B cell (primary cell): ENCODE data around the gene DGKZ. TPM values are rescaled to one million over a fixed set of nuclear protein-coding genes. Genes with fewer than 3 reads are reported as not detected.
A peak's percentile ranks its signal among the peaks of the same experiment; 100 is the strongest.

Experiments
- ATAC-seq: fragments of 200-7000 bp; cut with Tn5 transposase; one replicate; pipeline ENCODE4 v1.10.0; 2021; ENCODE audit warnings: low read depth, mild to moderate bottlenecking, moderate number of reproducible peaks, moderate library complexity
- CTCF ChIA-PET: fragments of 350-600 bp; sonication (Branson Sonifier 250); formaldehyde crosslinking; loops from one replicate; lab custom pipeline; 2021; ENCODE audit warnings: antibody characterized with exemption, inconsistent platforms; lab: Charles Lee
- POLR2A ChIA-PET: fragments of 350-600 bp; sonication (Branson Sonifier 250); formaldehyde crosslinking; loops from one replicate; lab custom pipeline; 2021; ENCODE audit warnings: antibody characterized with exemption; lab: Charles Lee
- DNase-seq: peaks from one replicate; pipeline ENCODE4 v3.0.0; 2013
- H2AFZ ChIP-seq: 2 replicates; pipeline ENCODE4 v1.6.1; 2012; ENCODE audit warnings: mild to moderate bottlenecking, low read depth, low read length; ENCODE audit not compliant: insufficient read depth, poor library complexity, severe bottlenecking
- H3K27ac ChIP-seq, 2 donors: 1 replicate in 1 of 2; 2 replicates in 1 of 2; pipeline ENCODE4 v1.5.1; 2012 to 2013; ENCODE audit warnings: low read length in 2 of 2, mild to moderate bottlenecking in 2 of 2, moderate library complexity in 1 of 2
- H3K27me3 ChIP-seq, 4 experiments: fragments of 200-600 bp in 1 of 4; sonication (generic) in 1 of 4; replicated peaks in 1 of 4; 1 replicate in 2 of 4; 2 replicates in 2 of 4; pipeline versions ENCODE4 v1.6.1 to v1.7.0; 2013 to 2016; ENCODE audit warnings: low read length in 3 of 4, mild to moderate bottlenecking in 2 of 4, mixed read lengths in 1 of 4, moderate library complexity in 1 of 4; ENCODE audit not compliant: insufficient read depth in 4 of 4, control insufficient read depth in 3 of 4; ENCODE audit errors: control extremely low read depth in 1 of 4
- H3K36me3 ChIP-seq, 2 experiments: replicated peaks in 1 of 2; 1 replicate in 1 of 2; 2 replicates in 1 of 2; pipeline versions ENCODE4 v1.6.1 to v1.7.1; 2013; ENCODE audit warnings: low read length in 1 of 2; ENCODE audit not compliant: insufficient read depth in 2 of 2, control insufficient read depth in 1 of 2; ENCODE audit errors: control extremely low read depth in 1 of 2, extremely low read depth in 1 of 2
- H3K4me1 ChIP-seq, 2 donors: fragments of 200-600 bp in 1 of 2; sonication (generic) in 1 of 2; 1 replicate in 1 of 2; 2 replicates in 1 of 2; pipeline versions ENCODE4 v1.5.1 to v1.6.1; 2013 to 2017; ENCODE audit warnings: low read length in 2 of 2; ENCODE audit not compliant: control insufficient read depth in 2 of 2, insufficient read depth in 2 of 2
- H3K4me2 ChIP-seq: replicated peaks from 2 replicates; pipeline ENCODE3; 2012; ENCODE audit warnings: mild to moderate bottlenecking, low read depth, low read length; ENCODE audit not compliant: poor library complexity, severe bottlenecking
- H3K4me3 ChIP-seq, 5 experiments: fragments of 200-600 bp in 1 of 5; sonication (generic) in 1 of 5; 1 replicate in 3 of 5; 2 replicates in 2 of 5; pipeline versions ENCODE4 v1.5.1 to v1.7.0; 2011 to 2016; ENCODE audit warnings: low read length in 4 of 5, mild to moderate bottlenecking in 4 of 5, low read depth in 2 of 5, control low read depth in 1 of 5, moderate library complexity in 1 of 5; ENCODE audit not compliant: insufficient read depth in 1 of 5; ENCODE audit errors: control extremely low read depth in 1 of 5, extremely low read depth in 1 of 5
- H3K79me2 ChIP-seq: fragments of 200-600 bp; sonication (generic); one replicate; pipeline ENCODE4 v1.6.0; 2016; ENCODE audit warnings: low read length; ENCODE audit not compliant: control insufficient read depth, insufficient read depth
- H3K9ac ChIP-seq: fragments of 200-600 bp; sonication (generic); 2 replicates; pipeline ENCODE4 v1.6.1; 2017; ENCODE audit warnings: mild to moderate bottlenecking, low read length, moderate library complexity
- H3K9me3 ChIP-seq, 3 donors: one replicate each; pipeline versions ENCODE4 v1.6.1 to v1.7.1; 2013; ENCODE audit warnings: low read length in 2 of 3; ENCODE audit not compliant: control insufficient read depth in 2 of 3, insufficient read depth in 1 of 3; ENCODE audit errors: control extremely low read depth in 1 of 3
- H4K20me1 ChIP-seq: 2 replicates; pipeline ENCODE4 v1.6.0; 2012; ENCODE audit warnings: mild to moderate bottlenecking, low read length; ENCODE audit not compliant: insufficient read depth, control insufficient read depth, poor library complexity, severe bottlenecking
- H3K27ac Mint-ChIP-seq: one replicate; pipeline ENCODE4 v1.8.0; 2021; ENCODE audit warnings: mixed read lengths
- H3K27me3 Mint-ChIP-seq: one replicate; pipeline ENCODE4 v1.8.0; 2021; ENCODE audit warnings: mixed read lengths
- H3K4me1 Mint-ChIP-seq: one replicate; pipeline ENCODE4 v1.8.0; 2021; ENCODE audit warnings: mixed read lengths
- H3K4me3 Mint-ChIP-seq: one replicate; pipeline ENCODE4 v1.8.0; 2021; ENCODE audit warnings: mixed read lengths
- H3K9me3 Mint-ChIP-seq: one replicate; pipeline ENCODE4 v1.8.0; 2022; ENCODE audit warnings: mixed read lengths; ENCODE audit not compliant: insufficient read depth
- EZH2 ChIP-seq: IDR thresholded peaks from 2 replicates; pipeline ENCODE4 v1.6.1; 2012; ENCODE audit warnings: borderline replicate concordance, low read depth, mild to moderate bottlenecking, moderate library complexity, low read length; ENCODE audit not compliant: insufficient read depth, poor library complexity, severe bottlenecking
- WGBS: methylation state at CpG from one replicate; pipeline ENCODE4 v1.1.5; 2013; ENCODE audit warnings: missing lambda C conversion rate; ENCODE audit not compliant: insufficient coverage; 5-methylcytosine and 5-hydroxymethylcytosine counted together
- intact Hi-C: fragments of 100-400 bp; cut with micrococcal nuclease; formaldehyde crosslinking; loops from one replicate; pipeline ENCODE4 v1.10.0; 2022
- polyA plus RNA-seq: library from polyadenylated mRNA; depleted of rRNA; stranded (reverse); fragments of >200 nt; gene quantifications from 2 replicates; pipeline ENCODE4 v1.2.3, GENCODE V29; 2012
- total RNA-seq, 2 donors: library from RNA; stranded (reverse); fragments of 120-200 nt in 1 of 2; gene quantifications; 1 replicate in 1 of 2; 2 replicates in 1 of 2; pipeline versions ENCODE4 v1.2.3 to v1.2.4, GENCODE V29; 2013 to 2022
- TF ChIP-seq, protein P1 (sequence below): fragments of 200-600 bp; IDR thresholded peaks from one replicate; pipeline ENCODE4 v1.8.0; 2022; ENCODE audit warnings: antibody characterized with exemption, mild to moderate bottlenecking

Gene DGKZ
- total and polyA plus RNA-seq, 2 donors (not counting 1 experiment from before 2014, with no cell fraction given) = 56.6 to 79.5 TPM

DNA sequence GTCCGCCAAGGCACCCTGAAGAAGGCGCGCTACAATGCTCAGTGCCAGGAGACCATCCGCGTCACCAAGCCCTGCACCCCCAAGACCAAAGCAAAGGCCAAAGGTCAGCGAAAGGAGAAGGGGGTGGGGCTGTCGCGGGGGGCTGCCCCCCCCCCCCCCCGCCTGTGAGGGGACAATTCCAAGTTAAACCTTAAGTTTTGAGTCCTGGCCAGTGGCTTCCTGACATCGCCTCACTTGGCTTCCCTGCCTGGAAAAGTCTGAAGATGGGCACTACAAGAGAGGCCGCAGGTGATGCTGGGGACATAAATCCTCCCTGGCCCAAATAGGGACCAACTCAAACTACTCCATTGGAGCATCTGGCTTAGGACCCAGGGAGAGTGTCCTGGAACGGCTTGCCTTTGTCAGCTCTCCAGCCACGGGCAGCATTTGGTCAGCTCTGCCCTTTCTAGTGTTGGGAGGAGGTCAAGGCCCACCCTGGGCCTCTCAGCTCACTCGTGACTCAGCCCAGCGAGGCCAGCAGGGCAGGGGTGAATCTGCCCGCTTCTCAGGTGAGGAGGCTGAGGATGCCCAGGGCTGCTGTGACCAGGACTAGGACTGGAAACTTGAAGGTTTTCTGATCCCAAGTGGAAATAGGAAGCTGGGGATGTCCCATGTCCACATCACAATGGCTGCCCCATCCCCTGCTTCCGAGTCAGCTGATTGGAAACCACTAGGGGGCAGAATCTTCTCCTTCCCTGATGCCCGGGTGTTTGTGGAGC is 35.6 kb downstream of the DGKZ start:
- Histone ChIP-seq H3K36me3 (no peaks in the 10 kb centered on the region), H3K9ac (peak overlapping the region; percentile 57), H3K27me3 (peaks cover 0 to 61% (median 32%) of the 10 kb centered on the region in 4 experiments), H3K4me1 (peaks cover 14 to 16% of the 10 kb centered on the region in 2 donors), H3K4me2 (peak overlapping the region; percentile 100), H3K9me3 (peaks cover 0 to 29% (median 0%) of the 10 kb centered on the region in 3 donors), H2AFZ (peak overlapping the region; percentile 59), H4K20me1 (no peaks in the 10 kb centered on the region), H3K79me2 (no peaks in the 10 kb centered on the region), H3K27ac (no peak overlapping the region), H3K4me3 (peak overlapping the region in 2 of 5 experiments; percentile 50 to 58)
- 80% methylated on average over 12 of the region's 18 CpGs for WGBS
- CTCF ChIA-PET = interaction anchor here (0.6 kb wide), 1 partner anchor 124 kb away, joined by 3 read pairs; no protein-coding TSS in a partner anchor
- Mint-ChIP-seq H3K4me3 (peak overlapping the region; percentile 83), H3K9me3 (no peaks in the 10 kb centered on the region), H3K4me1 (peaks cover 12% of the 10 kb centered on the region), H3K27me3 (peaks cover 45% of the 10 kb centered on the region), H3K27ac (no peak overlapping the region)
- DNase-seq = no peak
- POLR2A ChIA-PET = no interaction called here
- TF ChIP-seq, protein P1, sequence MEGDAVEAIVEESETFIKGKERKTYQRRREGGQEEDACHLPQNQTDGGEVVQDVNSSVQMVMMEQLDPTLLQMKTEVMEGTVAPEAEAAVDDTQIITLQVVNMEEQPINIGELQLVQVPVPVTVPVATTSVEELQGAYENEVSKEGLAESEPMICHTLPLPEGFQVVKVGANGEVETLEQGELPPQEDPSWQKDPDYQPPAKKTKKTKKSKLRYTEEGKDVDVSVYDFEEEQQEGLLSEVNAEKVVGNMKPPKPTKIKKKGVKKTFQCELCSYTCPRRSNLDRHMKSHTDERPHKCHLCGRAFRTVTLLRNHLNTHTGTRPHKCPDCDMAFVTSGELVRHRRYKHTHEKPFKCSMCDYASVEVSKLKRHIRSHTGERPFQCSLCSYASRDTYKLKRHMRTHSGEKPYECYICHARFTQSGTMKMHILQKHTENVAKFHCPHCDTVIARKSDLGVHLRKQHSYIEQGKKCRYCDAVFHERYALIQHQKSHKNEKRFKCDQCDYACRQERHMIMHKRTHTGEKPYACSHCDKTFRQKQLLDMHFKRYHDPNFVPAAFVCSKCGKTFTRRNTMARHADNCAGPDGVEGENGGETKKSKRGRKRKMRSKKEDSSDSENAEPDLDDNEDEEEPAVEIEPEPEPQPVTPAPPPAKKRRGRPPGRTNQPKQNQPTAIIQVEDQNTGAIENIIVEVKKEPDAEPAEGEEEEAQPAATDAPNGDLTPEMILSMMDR = no peak
- no peak for TF ChIP-seq EZH2
- intact Hi-C loops = loop anchor here (5.0 kb wide), 1 partner anchor 36 kb away; the partner anchor contains the start of gene DGKZ
- no peak for ATAC-seq

GRCh38 chr11:46383404-46383758 is 36.1 kb downstream of the DGKZ start:
- Mint-ChIP-seq H3K4me3 (peak overlapping the region; percentile 29), H3K27me3 (peaks cover 50% of the 10 kb centered on the region), H3K4me1 (peaks cover 12% of the 10 kb centered on the region), H3K27ac (no peak overlapping the region), H3K9me3 (no peaks in the 10 kb centered on the region)
- DNase-seq (no peak), ATAC-seq (no peak)
- intact Hi-C loops = loop anchor here (5.0 kb wide), 1 partner anchor 36 kb away; the partner anchor contains the start of gene DGKZ
- ChIA-PET POLR2A (no interaction called here), CTCF (interaction anchor here (0.6 kb wide), 1 partner anchor 124 kb away, joined by 3 read pairs; no protein-coding TSS in a partner anchor)
- peaks cover 0 to 67% (median 34%) of the 10 kb centered on the region in 4 experiments for H3K27me3 ChIP-seq
- no peaks in the 10 kb centered on the region for H3K36me3 ChIP-seq
- H3K4me2 ChIP-seq = no peak overlapping the region
- WGBS = no CpG with 5 or more reads among the region's 7 CpGs
- H2AFZ ChIP-seq = no peak overlapping the region
- H3K4me3 ChIP-seq = no peak overlapping the region
- H3K79me2 ChIP-seq = no peaks in the 10 kb centered on the region
- H3K27ac ChIP-seq = no peak overlapping the region
- no peak for TF ChIP-seq EZH2
- TF ChIP-seq, protein P1 = no peak
- H3K9ac ChIP-seq = no peak overlapping the region
- H3K4me1 ChIP-seq = peaks cover 14 to 19% of the 10 kb centered on the region in 2 donors
- no peaks in the 10 kb centered on the region for H4K20me1 ChIP-seq
- H3K9me3 ChIP-seq = peaks cover 0 to 26% (median 0%) of the 10 kb centered on the region in 3 donors
